Fibroblast of lung (primary cell): ENCODE results near the gene PLPP1.

ENCODE experiments used
- CTCF ChIP-seq, 2 donors: IDR thresholded peaks in 1 of 2; conservative IDR thresholded peaks in 1 of 2; 1 replicate in 1 of 2; 2 replicates in 1 of 2; pipeline ENCODE4 v1.5.1; 2011 to 2012; ENCODE audit warnings: low read length in 2 of 2, control low read depth in 1 of 2, inconsistent platforms in 1 of 2, low read depth in 1 of 2, mild to moderate bottlenecking in 1 of 2
- EZH2 ChIP-seq: IDR thresholded peaks from 2 replicates; pipeline ENCODE4 v1.5.1; 2012; ENCODE audit warnings: low read length, control low read depth, mild to moderate bottlenecking; ENCODE audit errors: missing control alignments

GRCh38 chr5:55509796-55510522, 24.8 kb downstream of the PLPP1 start:
- TF ChIP-seq CTCF (conservative IDR thresholded peaks at IDR 0.05 in 1 of 2, IDR thresholded peaks at IDR 0.05 in 1 of 2; ENCODE audit: low read depth in 1 of 2, low read length in 2 of 2) (no peak), EZH2 (no peak)
